NCI-H1694 (cell line): ENCODE data around the gene TSHZ2.
A peak's percentile ranks its signal among the peaks of the same experiment; 100 is the strongest.

Experiments used
- DNase-seq: peaks from one replicate; lab custom pipeline; 2025; lab: John Stamatoyannopoulos, UW

TSHZ2 gene, protein sequence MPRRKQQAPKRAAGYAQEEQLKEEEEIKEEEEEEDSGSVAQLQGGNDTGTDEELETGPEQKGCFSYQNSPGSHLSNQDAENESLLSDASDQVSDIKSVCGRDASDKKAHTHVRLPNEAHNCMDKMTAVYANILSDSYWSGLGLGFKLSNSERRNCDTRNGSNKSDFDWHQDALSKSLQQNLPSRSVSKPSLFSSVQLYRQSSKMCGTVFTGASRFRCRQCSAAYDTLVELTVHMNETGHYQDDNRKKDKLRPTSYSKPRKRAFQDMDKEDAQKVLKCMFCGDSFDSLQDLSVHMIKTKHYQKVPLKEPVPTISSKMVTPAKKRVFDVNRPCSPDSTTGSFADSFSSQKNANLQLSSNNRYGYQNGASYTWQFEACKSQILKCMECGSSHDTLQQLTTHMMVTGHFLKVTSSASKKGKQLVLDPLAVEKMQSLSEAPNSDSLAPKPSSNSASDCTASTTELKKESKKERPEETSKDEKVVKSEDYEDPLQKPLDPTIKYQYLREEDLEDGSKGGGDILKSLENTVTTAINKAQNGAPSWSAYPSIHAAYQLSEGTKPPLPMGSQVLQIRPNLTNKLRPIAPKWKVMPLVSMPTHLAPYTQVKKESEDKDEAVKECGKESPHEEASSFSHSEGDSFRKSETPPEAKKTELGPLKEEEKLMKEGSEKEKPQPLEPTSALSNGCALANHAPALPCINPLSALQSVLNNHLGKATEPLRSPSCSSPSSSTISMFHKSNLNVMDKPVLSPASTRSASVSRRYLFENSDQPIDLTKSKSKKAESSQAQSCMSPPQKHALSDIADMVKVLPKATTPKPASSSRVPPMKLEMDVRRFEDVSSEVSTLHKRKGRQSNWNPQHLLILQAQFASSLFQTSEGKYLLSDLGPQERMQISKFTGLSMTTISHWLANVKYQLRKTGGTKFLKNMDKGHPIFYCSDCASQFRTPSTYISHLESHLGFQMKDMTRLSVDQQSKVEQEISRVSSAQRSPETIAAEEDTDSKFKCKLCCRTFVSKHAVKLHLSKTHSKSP (N-terminal part only)

DNA sequence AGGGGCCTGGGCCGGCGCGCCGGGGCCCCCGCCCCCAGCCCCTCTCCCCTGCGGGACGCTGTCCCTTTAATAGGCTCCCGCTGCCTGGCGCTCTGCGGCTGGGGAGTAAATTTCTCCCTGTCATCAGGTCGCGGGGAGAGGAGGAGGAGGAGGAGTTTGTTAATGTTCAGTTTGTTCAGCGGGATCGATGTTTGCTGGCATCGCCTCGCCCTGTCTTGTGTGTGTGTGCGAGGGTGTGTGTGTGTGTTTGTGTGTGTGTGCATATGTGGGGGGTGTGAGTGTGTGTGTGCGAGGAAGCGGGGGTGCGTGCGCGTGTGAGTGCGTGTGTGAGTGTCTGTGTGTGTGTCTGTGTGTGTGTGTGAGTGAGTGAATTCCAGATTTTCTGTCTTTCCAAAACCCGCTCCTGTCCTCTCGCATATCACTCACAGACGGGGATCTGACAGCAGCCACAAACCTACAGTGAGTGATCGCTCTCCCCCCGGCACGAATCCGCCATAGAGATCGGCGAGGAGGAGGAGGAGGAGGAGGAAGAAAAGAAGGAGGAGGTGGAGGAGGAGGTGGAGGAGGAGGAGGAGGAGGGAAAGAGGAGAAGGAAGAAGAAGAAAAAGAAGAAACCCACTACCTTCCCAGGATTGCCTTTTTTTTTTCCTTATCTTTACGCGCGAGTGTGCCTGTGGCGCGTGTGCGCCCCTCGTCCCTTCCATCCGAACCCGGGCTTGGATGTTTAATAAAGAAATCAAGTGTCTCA, at the start of gene TSHZ2:
TSS of gene TSHZ2 (plus strand) at position 169 of the 748 bp plus-strand sequence. CDS start 936 bp downstream, outside the sequence.
- DNase-seq: peak; percentile 47

DNA sequence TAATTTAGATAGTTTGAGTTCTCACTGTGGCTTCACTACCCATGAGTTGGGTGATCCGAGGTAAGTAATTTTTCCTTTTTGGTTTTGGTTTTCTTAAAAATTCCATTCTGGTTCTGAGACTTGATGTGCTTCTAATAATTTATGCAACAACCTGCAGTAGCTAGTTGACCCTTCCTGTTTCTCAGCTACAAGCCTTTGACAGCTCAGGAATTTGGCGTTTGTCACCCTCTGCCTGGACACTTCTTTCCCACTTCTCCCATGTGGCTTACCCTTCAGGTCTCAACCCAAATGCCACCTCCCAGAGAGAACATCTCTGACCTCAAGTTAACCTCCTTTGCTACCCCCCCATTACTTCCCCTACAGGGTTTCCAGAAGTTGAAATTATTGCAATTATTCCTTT, 49.7 kb upstream of the TSHZ2 start:
- DNase-seq: no peak

- DNase-seq: no peak
Observed at GRCh38 chr20:52923123-52923937, 48.8 kb upstream of the TSHZ2 start.

DNA sequence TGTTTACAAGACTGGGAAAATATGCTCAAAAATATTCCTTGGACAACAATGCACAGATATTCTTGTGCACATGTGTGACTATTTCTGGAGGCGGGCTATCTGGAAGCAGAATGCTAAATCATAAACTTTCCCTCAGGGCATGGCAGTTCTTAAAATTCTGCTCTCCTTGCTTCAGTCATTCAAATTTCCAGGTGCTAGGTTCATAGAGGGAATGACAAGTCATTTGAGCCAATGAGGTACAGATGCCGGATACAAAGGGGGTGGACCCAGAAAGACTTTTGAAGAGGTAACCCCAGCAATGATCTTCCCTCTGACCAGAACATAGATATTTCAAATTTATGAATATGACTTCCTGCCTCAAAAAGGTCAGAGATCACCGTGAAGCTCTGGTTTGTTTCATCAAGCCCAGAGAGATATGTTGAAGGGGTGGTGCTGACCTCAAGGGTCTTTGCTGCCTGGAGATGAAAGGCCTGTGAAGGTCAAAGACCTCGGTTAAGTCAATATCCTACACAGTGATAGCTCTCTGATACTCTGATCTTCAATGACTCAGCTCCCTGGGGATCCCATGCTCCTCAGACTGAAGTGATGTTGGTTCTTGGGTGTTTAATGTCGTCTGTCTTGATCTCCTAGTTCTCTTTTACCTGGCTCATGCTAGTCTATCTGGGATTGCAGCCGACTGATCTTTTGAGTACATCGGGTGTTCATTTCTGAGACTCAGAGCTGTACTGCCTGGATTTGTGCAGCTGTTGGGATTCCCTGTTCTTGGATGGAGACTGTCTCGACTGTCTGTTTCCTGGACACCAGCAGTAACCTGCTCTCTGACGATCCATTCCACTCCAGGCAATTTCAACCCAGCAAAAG, 47.5 kb upstream of the TSHZ2 start:
- DNase-seq: no peak

GRCh38 chr20:52926505-52926904, 45.7 kb upstream of the TSHZ2 start:
- no peak for DNase-seq

GRCh38 chr20:52933867-52934266, 38.3 kb upstream of the TSHZ2 start:
- DNase-seq: no peak

- DNase-seq: peak; percentile 89
Observed at GRCh38 chr20:52936351-52937340, 35.5 kb upstream of the TSHZ2 start.

GRCh38 chr20:52937591-52938100, 34.5 kb upstream of the TSHZ2 start:
- DNase-seq: peak; percentile 36

DNA sequence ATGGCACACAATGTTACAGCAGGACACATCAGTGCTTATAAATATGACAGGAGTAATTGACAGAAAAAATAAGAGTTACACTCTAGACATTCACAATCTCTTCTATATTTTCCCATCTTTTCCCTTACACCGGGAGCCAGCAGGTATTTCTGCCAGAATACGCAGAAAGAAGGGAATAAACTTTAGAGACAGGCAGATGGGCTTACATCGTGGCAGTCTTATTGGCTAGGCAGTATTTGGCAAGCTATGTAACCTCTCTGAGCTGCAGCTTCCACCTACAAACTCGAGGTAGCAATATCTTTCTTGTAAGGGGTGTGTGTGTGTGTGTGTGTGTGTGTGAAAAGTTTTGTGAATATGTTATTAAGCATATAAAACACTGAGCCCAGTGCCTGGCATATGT, 33.0 kb upstream of the TSHZ2 start:
- no peak for DNase-seq

DNA sequence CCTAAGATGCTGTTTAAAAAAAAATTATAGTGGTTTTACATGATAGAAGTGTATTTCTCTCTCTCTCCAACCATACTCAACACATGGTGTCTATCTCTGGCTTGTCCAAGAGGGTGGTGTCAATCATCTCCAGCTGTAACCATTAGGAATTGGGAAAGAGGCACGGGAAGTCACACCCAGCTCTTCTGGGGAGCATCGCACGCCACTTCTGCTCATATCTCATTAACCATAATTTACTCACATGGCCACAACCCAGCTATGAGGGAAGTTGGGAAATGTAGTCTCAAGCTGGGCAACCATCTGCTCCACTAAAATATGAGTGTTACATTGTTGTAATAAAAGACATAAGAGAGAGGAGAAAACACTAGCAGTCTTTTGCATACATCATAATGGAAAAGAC, 30.4 kb upstream of the TSHZ2 start:
- peak; percentile 73 for DNase-seq

GRCh38 chr20:52943185-52943841, 28.8 kb upstream of the TSHZ2 start:
- DNase-seq: no peak

DNA sequence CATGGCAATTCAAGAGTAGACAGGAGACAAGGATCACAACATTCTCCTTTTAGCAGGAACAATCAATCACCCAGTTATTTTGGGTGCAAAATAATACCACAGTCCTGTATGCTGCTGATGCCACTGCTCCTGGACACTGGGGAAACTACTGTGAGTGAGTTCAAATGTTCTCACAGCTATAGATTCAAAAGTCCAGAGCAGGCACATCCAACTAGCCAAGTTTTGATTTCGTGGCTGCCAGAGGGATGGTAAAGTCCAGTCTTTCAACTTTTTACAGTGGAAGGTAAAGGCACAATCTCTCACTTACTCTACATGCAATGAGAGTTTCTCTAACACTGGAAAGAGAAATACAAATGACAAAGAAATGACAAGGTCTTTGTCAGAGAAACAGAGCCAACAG, 26.9 kb upstream of the TSHZ2 start:
- DNase-seq: no peak

GRCh38 chr20:52945862-52946522, 26.2 kb upstream of the TSHZ2 start:
- no peak for DNase-seq

GRCh38 chr20:52948491-52948890, 23.7 kb upstream of the TSHZ2 start:
- no peak for DNase-seq

GRCh38 chr20:52953020-52953419, 19.1 kb upstream of the TSHZ2 start:
- DNase-seq: no peak

DNA sequence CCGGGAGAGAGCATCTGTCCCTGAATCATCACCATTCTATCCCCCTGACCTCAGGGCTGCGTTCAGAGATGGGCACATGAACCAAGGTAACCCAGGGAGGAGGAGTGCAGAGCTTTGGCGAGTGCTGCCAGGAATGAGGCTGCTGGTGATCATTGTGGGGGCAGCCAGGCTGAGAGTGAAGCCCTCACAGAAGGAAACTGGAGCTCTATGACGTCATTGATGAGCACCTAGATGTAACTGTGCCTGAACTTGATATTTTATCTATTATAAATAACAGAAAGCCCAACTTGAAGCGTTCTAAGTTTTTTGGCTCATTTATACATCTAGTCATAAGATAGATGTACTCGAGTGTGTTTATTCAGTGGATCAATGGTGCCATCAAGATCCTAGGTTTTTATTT, 17.3 kb upstream of the TSHZ2 start:
- no peak for DNase-seq

GRCh38 chr20:52958211-52958610, 13.9 kb upstream of the TSHZ2 start:
- no peak for DNase-seq

DNA sequence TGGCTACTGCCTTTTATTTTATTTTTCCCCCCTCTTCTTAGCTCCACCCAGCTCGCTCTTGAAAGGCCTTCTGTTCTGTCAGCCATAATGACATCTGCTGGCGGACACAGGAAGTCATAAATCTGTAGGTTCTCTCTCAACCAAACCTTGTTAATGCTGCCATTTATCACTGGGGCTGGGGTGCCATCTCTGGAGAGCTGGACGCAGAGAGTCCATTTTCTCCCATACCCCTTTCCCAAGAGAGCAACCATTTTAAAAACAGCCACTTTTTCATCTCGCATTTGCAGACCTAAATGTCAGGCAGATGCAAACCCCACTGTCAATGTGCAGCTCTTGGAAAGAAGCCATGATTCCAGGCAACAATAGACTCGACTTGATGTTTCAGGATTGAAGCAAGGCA, 13.0 kb upstream of the TSHZ2 start:
- DNase-seq: peak; percentile 30
